T-cell (primary cell): ENCODE results near the gene SLC22A23. TPM values are rescaled to one million over a fixed set of nuclear protein-coding genes. Genes with fewer than 3 reads are reported as not detected.

Experiments used
- ATAC-seq, 4 experiments: fragments of 200-7000 bp in 3 of 4; fragments of 150-1000 bp in 1 of 4; cut with Tn5 transposase; replicated peaks in 1 of 4; 1 replicate in 3 of 4; 2 replicates in 1 of 4; pipeline ENCODE4 v1.10.0; 2021; ENCODE audit warnings: moderate library complexity in 3 of 4, mild to moderate bottlenecking in 2 of 4, moderate number of reproducible peaks in 1 of 4
- CTCF ChIA-PET, 2 donors: fragments of 300-600 bp; sonication (Branson Sonifier 250); formaldehyde crosslinking; loops; one replicate each; lab custom pipeline; 2022; ENCODE audit warnings: antibody characterized with exemption in 2 of 2; lab: Charles Lee
- POLR2A ChIA-PET, 2 donors: fragments of 300-600 bp; sonication (Branson Sonifier 250); formaldehyde crosslinking; loops; one replicate each; lab custom pipeline; 2022; ENCODE audit warnings: antibody characterized with exemption in 2 of 2; lab: Charles Lee
- DNase-seq, 35 experiments: peaks; one replicate each; pipeline versions ENCODE4 v3.0.0 to v3.0.0-alpha.2; 2013 to 2023
- H3K27ac ChIP-seq: one replicate; pipeline ENCODE4 v1.5.1; 2013; ENCODE audit warnings: low read length
- H3K27me3 ChIP-seq, 2 experiments: replicated peaks in 1 of 2; 1 replicate in 1 of 2; 2 replicates in 1 of 2; pipeline versions ENCODE4 v1.6.1 to v1.7.0; 2013; ENCODE audit warnings: low read length in 1 of 2, mixed read lengths in 1 of 2; ENCODE audit not compliant: control insufficient read depth in 2 of 2, insufficient read depth in 2 of 2; ENCODE audit errors: extremely low read depth in 1 of 2
- H3K36me3 ChIP-seq, 2 donors: 1 replicate in 1 of 2; 2 replicates in 1 of 2; pipeline versions ENCODE4 v1.6.1 to v1.7.0; 2013; ENCODE audit warnings: low read length in 1 of 2; ENCODE audit not compliant: control insufficient read depth in 2 of 2, insufficient read depth in 1 of 2; ENCODE audit errors: extremely low read depth in 1 of 2
- H3K4me1 ChIP-seq, 2 experiments: 1 replicate in 1 of 2; 2 replicates in 1 of 2; pipeline versions ENCODE4 v1.6.1 to v1.7.0; 2013; ENCODE audit warnings: low read length in 2 of 2, mixed read lengths in 1 of 2; ENCODE audit not compliant: insufficient read depth in 2 of 2, control insufficient read depth in 1 of 2; ENCODE audit errors: extremely low read depth in 1 of 2
- H3K4me3 ChIP-seq, 2 donors: 1 replicate in 1 of 2; 2 replicates in 1 of 2; pipeline versions ENCODE4 v1.5.1 to v1.7.0; 2013; ENCODE audit warnings: mild to moderate bottlenecking in 2 of 2, low read length in 1 of 2, moderate library complexity in 1 of 2; ENCODE audit not compliant: control insufficient read depth in 1 of 2; ENCODE audit errors: extremely low read depth in 1 of 2
- H3K9me3 ChIP-seq: 2 replicates; pipeline ENCODE4 v1.7.0; 2013
- H3K27ac Mint-ChIP-seq, 2 donors: one replicate each; pipeline ENCODE4 v1.8.0; 2020 to 2021; ENCODE audit warnings: mild to moderate bottlenecking in 2 of 2, mixed read lengths in 2 of 2
- H3K27me3 Mint-ChIP-seq, 2 donors: one replicate each; pipeline ENCODE4 v1.8.0; 2021 to 2022; ENCODE audit warnings: mixed read lengths in 2 of 2
- H3K36me3 Mint-ChIP-seq: one replicate; pipeline ENCODE4 v1.8.0; 2021; ENCODE audit warnings: mixed read lengths
- H3K4me1 Mint-ChIP-seq, 3 donors: one replicate each; pipeline ENCODE4 v1.8.0; 2020 to 2022; ENCODE audit warnings: mixed read lengths in 3 of 3, mild to moderate bottlenecking in 1 of 3
- H3K4me3 Mint-ChIP-seq, 3 donors: one replicate each; pipeline ENCODE4 v1.8.0; 2020 to 2022; ENCODE audit warnings: mild to moderate bottlenecking in 3 of 3, mixed read lengths in 3 of 3, moderate library complexity in 3 of 3
- H3K9me3 Mint-ChIP-seq, 3 donors: one replicate each; pipeline ENCODE4 v1.8.0; 2020 to 2022; ENCODE audit warnings: mixed read lengths in 3 of 3
- WGBS: methylation state at CpG from one replicate; pipeline ENCODE4 v1.1.5; 2013; ENCODE audit warnings: missing lambda C conversion rate; ENCODE audit not compliant: insufficient coverage; 5-methylcytosine and 5-hydroxymethylcytosine counted together
- total RNA-seq, 35 experiments: library from RNA in 6 of 35; stranded (reverse) in 6 of 35; fragments of 120-200 nt in 1 of 35; gene quantifications; one replicate each; pipeline versions ENCODE4 v1.2.1 to v1.2.4 and lab custom pipeline; 2013 to 2026

SLC22A23 gene
- total RNA-seq, 5 donors from 2014 or later (not counting 1 experiment from before 2014, with no cell fraction given): 6.2 to 14.8 (median 12.1) TPM

DNA sequence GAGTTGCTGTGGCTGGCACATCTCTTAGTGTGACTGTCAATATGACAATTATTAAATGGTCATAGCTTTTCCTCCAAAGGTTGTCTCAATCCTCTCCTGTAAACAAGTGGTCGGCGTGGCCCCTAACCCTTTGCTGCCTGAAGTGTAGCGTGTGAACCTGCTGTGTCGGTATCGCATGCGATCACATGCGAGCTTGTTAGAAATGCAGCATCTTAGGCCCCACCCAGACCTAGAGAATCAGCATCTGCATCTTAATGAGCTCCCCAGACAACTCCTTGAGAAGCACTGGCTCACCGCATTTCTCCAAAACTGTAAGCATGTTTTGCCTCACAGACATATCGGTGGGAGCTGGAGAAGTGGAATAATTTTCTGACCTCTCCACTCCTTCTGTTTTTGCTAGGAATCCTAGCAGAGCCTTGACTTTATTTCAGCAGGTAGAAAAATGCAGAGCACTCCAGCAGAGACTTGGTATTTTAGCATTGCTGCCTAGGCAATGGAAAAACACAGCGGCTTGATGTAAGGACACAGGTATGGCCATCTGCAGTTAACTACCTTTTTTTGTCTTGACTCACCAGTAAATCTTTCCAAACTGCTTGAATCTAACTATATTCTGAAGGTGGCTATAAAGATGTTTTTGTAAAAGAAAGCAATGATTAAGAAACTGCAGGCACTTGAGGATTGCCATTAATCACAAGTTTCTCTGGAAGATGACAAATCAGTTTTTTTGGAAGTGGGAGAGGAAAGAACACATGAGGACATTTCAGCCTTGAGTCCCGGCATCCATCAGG, 130.5 kb downstream of the SLC22A23 start:
- ChIA-PET POLR2A (no interaction called here), CTCF (no interaction called here)
- DNase-seq (no peak), ATAC-seq (no peak)
- no peaks in the 10 kb centered on the region for H3K9me3 ChIP-seq
- H3K36me3 ChIP-seq: no peaks in the 10 kb centered on the region
- Mint-ChIP-seq H3K4me1 (no peaks in the 10 kb centered on the region), H3K27me3 (no peaks in the 10 kb centered on the region), H3K9me3 (no peaks in the 10 kb centered on the region), H3K36me3 (peaks cover 2% of the 10 kb centered on the region), H3K27ac (no peak overlapping the region), H3K4me3 (no peak overlapping the region)
- H3K4me3 ChIP-seq: no peak overlapping the region
- no peak overlapping the region for H3K27ac ChIP-seq
- H3K27me3 ChIP-seq: peaks cover 0 to 26% of the 10 kb centered on the region in 2 experiments
- H3K4me1 ChIP-seq: no peaks in the 10 kb centered on the region
- 100% methylated on average over 5 of the region's 11 CpGs for WGBS

- no peak overlapping the region for H3K27ac ChIP-seq
- no peaks in the 10 kb centered on the region for H3K36me3 ChIP-seq
- CTCF ChIA-PET: no interaction called here
- no peaks in the 10 kb centered on the region for H3K9me3 Mint-ChIP-seq
- H3K27me3 Mint-ChIP-seq: no peaks in the 10 kb centered on the region
- peaks cover 2% of the 10 kb centered on the region for H3K36me3 Mint-ChIP-seq
- POLR2A ChIA-PET: no interaction called here
- no peaks in the 10 kb centered on the region for H3K4me1 Mint-ChIP-seq
- DNase-seq: no peak
- ATAC-seq: no peak
- no peaks in the 10 kb centered on the region for H3K4me1 ChIP-seq
- H3K4me3 ChIP-seq: no peak overlapping the region
- peaks cover 0 to 26% of the 10 kb centered on the region in 2 experiments for H3K27me3 ChIP-seq
- no peak overlapping the region for H3K27ac Mint-ChIP-seq
- H3K4me3 Mint-ChIP-seq: no peak overlapping the region
- no peaks in the 10 kb centered on the region for H3K9me3 ChIP-seq
Observed at GRCh38 chr6:3325210-3325609, 131.6 kb downstream of the SLC22A23 start.

GRCh38 chr6:3324262-3324942, 132.4 kb downstream of the SLC22A23 start:
- Mint-ChIP-seq H3K4me1 (peaks cover 0 to 3% (median under 1%) of the 10 kb centered on the region in 3 donors), H3K27ac (no peak overlapping the region), H3K4me3 (no peak overlapping the region), H3K27me3 (no peaks in the 10 kb centered on the region), H3K9me3 (no peaks in the 10 kb centered on the region), H3K36me3 (peaks cover 2% of the 10 kb centered on the region)
- DNase-seq (no peak), ATAC-seq (no peak)
- 67% methylated on average over 11 of the region's 12 CpGs for WGBS
- H3K36me3 ChIP-seq: no peaks in the 10 kb centered on the region
- no peak overlapping the region for H3K27ac ChIP-seq
- no peaks in the 10 kb centered on the region for H3K4me1 ChIP-seq
- CTCF ChIA-PET: no interaction called here
- H3K9me3 ChIP-seq: no peaks in the 10 kb centered on the region
- H3K4me3 ChIP-seq: no peak overlapping the region
- H3K27me3 ChIP-seq: peaks cover 0 to 22% of the 10 kb centered on the region in 2 experiments
- POLR2A ChIA-PET: no interaction called here

- H3K27me3 ChIP-seq: peaks cover 0 to 21% of the 10 kb centered on the region in 2 experiments
- no peak for ATAC-seq
- CTCF ChIA-PET: no interaction called here
Observed at GRCh38 chr6:3323696-3324261, 133.1 kb downstream of the SLC22A23 start.

DNA sequence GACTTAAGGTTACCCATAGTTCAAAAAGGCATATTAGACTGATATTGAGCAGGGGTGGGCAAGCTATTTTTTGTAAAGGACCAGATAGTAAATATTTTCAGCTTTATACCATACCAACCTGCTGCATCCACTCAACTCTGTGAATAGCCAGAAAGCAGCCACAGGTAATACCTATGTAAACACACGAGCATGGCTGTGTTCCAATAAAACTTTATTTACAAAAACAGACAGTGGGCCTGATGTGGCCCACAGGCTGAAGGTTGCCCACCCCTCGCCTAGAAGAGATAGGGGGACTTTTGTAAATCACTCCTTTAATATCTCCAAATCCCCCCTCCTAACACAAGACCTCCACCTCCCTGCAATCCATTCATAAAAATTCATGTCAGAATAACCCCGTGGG, 133.7 kb downstream of the SLC22A23 start:
- Mint-ChIP-seq H3K4me3 (no peak overlapping the region), H3K4me1 (peaks cover 12 to 15% (median 13%) of the 10 kb centered on the region in 3 donors), H3K36me3 (peaks cover 2% of the 10 kb centered on the region), H3K9me3 (no peaks in the 10 kb centered on the region), H3K27ac (no peak overlapping the region), H3K27me3 (no peaks in the 10 kb centered on the region)
- peaks cover 0 to 11% of the 10 kb centered on the region in 2 experiments for H3K4me1 ChIP-seq
- CTCF ChIA-PET: no interaction called here
- H3K4me3 ChIP-seq: no peak overlapping the region
- H3K9me3 ChIP-seq: no peaks in the 10 kb centered on the region
- DNase-seq (no peak), ATAC-seq (no peak)
- WGBS: no CpG with 5 or more reads among the region's 3 CpGs
- POLR2A ChIA-PET: no interaction called here
- H3K27ac ChIP-seq: no peak overlapping the region
- H3K36me3 ChIP-seq: no peaks in the 10 kb centered on the region
- peaks cover 0 to 22% of the 10 kb centered on the region in 2 experiments for H3K27me3 ChIP-seq

More at GRCh38 chr6:3323696-3324261, 133.1 kb downstream of the SLC22A23 start:
- POLR2A ChIA-PET: no interaction called here
- Mint-ChIP-seq H3K9me3 (no peaks in the 10 kb centered on the region), H3K27me3 (no peaks in the 10 kb centered on the region), H3K36me3 (peaks cover 2% of the 10 kb centered on the region), H3K4me3 (no peak overlapping the region), H3K27ac (no peak overlapping the region), H3K4me1 (peaks cover 6 to 9% (median 7%) of the 10 kb centered on the region in 3 donors)
- Histone ChIP-seq H3K27ac (no peak overlapping the region), H3K36me3 (no peaks in the 10 kb centered on the region), H3K4me3 (no peak overlapping the region), H3K4me1 (peaks cover 0 to 5% of the 10 kb centered on the region in 2 experiments), H3K9me3 (no peaks in the 10 kb centered on the region)
- no peak for DNase-seq
- WGBS: 84% methylated on average over 13 of the region's 21 CpGs

DNA sequence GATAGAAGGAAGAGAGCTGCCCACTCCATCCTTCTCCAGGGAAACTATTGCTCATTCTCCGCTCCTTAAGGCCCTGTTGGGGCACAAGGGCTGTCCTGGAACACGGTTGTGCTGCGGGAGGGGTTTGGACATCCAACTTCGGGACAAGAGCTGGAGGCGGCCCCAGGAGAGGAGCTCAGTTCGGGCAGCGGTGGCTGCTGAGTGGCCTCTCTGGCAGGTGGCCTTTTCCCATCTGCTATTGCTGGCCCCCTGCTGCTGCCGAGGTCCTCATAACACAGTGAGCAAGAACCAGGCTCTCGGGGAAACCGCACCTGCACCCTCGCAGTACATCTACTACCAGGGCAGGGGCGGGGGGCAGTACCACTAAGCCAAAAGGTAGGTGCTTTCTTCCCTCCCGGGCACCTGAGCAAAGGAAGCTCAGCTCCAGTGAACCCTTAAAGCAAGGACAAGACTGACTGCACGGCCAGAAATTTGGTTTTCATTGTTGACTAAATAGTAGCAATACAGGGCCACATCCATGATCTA, 134.4 kb downstream of the SLC22A23 start:
- Histone ChIP-seq H3K9me3 (no peaks in the 10 kb centered on the region), H3K27me3 (peaks cover 0 to 28% of the 10 kb centered on the region in 2 experiments), H3K4me1 (peaks cover 5 to 18% of the 10 kb centered on the region in 2 experiments), H3K27ac (no peak overlapping the region), H3K36me3 (no peaks in the 10 kb centered on the region), H3K4me3 (no peak overlapping the region)
- ChIA-PET POLR2A (no interaction called here), CTCF (no interaction called here)
- H3K27me3 Mint-ChIP-seq: no peaks in the 10 kb centered on the region
- ATAC-seq: no peak
- no peak overlapping the region for H3K4me3 Mint-ChIP-seq
- H3K9me3 Mint-ChIP-seq: no peaks in the 10 kb centered on the region
- peaks cover 2% of the 10 kb centered on the region for H3K36me3 Mint-ChIP-seq
- 91% methylated on average over 13 of the region's 14 CpGs for WGBS
- no peak for DNase-seq
- H3K27ac Mint-ChIP-seq: no peak overlapping the region
- H3K4me1 Mint-ChIP-seq: peaks cover 19 to 22% (median 20%) of the 10 kb centered on the region in 3 donors
